Dermis microvascular lymphatic vessel endothelial cell (primary cell): ENCODE results near the gene MT1G. TPM values are rescaled to one million over a fixed set of nuclear protein-coding genes. Genes with fewer than 3 reads are reported as not detected.
"Not testable (repeated sequence)": the region's sequence is repeated elsewhere in the genome, so short reads cannot be mapped to it uniquely, and the experiment has no call there.

Source experiments
- DNase-seq, 2 donors: peaks; one replicate each; pipeline versions ENCODE4 v3.0.0 to v3.0.0-alpha.2; 2010; ENCODE audit warnings: low read depth in 2 of 2
- total RNA-seq: library from RNA; depleted of rRNA; stranded (reverse); fragments of >200 nt; gene quantifications from 2 replicates; pipeline ENCODE4 v1.2.1, GENCODE V29; 2014

Gene MT1G
- total RNA-seq, 1 donor from 2014 or later: not detected

GRCh38 chr16:56621665-56622445, 46.0 kb downstream of the MT1G start:
- not testable (repeated sequence) for DNase-seq

GRCh38 chr16:56620339-56620897, 47.4 kb downstream of the MT1G start:
- no peak for DNase-seq

DNA sequence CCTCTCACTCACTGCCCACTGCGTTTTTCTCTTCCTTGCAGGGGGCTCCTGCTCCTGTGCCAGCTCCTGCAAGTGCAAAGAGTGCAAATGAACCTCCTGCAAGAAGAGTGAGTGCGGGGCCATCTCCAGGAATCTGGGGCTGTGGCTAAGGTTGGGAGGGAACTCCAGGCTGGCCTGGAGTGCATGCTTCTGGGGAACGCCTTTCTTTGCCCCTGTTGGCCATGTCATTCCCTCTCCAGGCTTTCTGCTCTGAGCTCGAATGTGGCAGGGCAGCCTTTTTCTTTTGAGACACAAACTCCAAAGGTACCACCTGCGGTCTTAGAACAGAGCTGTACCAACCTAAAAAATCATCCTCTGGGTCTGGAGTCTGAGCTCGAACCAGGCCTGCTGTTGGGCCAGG, 49.7 kb downstream of the MT1G start:
- no peak for DNase-seq

DNA sequence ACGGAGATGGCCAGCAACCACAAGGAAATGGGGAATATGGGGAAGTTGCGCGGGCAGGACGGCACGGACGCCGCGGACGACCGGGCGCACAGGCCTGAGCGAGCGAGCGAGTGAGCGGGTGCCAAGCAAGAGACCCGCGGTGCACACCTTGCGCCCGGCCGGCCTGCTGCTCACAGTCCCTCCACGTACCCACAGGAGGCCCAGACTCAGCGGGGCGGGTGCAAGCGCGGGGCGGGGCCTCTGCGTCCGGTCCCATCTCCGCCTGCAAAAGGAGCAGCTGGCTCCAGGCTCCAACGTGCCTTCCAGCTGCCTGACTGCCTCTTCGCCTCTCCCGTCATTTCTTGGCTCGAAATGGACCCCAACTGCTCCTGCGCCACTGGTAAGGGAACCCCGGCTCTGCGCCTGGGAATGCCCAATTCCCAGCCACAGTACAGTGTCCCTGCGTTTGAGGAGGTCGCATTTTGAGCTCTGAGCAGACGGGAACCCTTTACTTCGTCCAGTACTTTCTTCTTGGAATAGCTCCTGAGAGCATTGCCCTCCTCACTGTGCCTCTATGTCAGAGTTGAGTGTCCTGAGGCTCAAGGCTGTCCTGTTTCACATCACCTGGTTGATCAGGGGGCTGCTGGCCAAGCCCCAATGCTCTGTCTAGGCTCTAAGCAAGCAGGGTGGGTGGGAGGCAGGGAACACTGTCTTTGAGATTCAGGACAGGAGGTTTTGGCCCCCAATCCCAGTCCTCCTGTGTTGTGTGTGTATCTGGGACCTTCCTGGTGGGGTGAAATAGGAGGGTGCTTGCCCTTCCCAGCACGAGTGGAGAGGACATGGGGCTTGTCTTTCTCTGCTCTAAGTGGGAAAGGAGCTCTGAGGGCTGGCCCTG, 50.4 kb downstream of the MT1G start:
- DNase-seq: peak in 1 of 2 donors; percentile 50

Other genes starting within 250 kb of the MT1G start
- 251 and 306 TPM in 2 replicates for gene AMFR, start 242.5 kb downstream of the MT1G start, total RNA-seq
- 62.1 and 82.0 TPM in 2 replicates for gene NUDT21, start 216.7 kb downstream of the MT1G start, total RNA-seq
- 44.3 and 49.8 TPM in 2 replicates for gene OGFOD1, start 216.5 kb downstream of the MT1G start, total RNA-seq
- 39.2 and 40.8 TPM in 2 replicates for gene BBS2, start 148.0 kb downstream of the MT1G start, total RNA-seq
- gene MT4, start 103.0 kb downstream of the MT1G start, total RNA-seq: not detected in 2 replicates
- gene MT3, start 78.5 kb downstream of the MT1G start, total RNA-seq: not detected in 2 replicates
- 32.5 and 46.3 TPM in 2 replicates for gene MT2A, start 59.5 kb downstream of the MT1G start, total RNA-seq
- gene MT1E, start 42.3 kb downstream of the MT1G start, total RNA-seq: 11.1 and 108 TPM in 2 replicates
- gene MT1M, start 35.4 kb downstream of the MT1G start, total RNA-seq: 0.38 and 0.90 TPM in 2 replicates
- 1.7 TPM in 1 of 2 replicates, not detected in the other for gene MT1A, start 29.4 kb downstream of the MT1G start, total RNA-seq
- not detected in 2 replicates for gene MT1B, start 16.2 kb downstream of the MT1G start, total RNA-seq
- gene MT1F, start 10.1 kb downstream of the MT1G start, total RNA-seq: 0.51 and 0.64 TPM in 2 replicates
- not detected in 2 replicates for gene MT1H, start 1.7 kb upstream of the MT1G start, total RNA-seq
- gene MT1X, start 14.4 kb upstream of the MT1G start, total RNA-seq: 7.0 and 15.0 TPM in 2 replicates
- 60.7 and 85.4 TPM in 2 replicates for gene NUP93, start 62.1 kb upstream of the MT1G start, total RNA-seq
- gene SLC12A3, start 197.1 kb upstream of the MT1G start, total RNA-seq: not detected in 2 replicates